Endothelial cell of umbilical vein (primary cell): ENCODE measurements around the gene HOXA1. TPM values are rescaled to one million over a fixed set of nuclear protein-coding genes. Genes with fewer than 3 reads are reported as not detected.

Experiments
- BruUV-seq: library from RNA; stranded (reverse); fragments of 400-500 nt; replicated peaks from 2 replicates; lab custom pipeline; 2021; lab: Mats Ljungman, UMichigan
- CTCF ChIA-PET: fragments of 300-600, 350-600 bp; sonication (Branson Sonifier 250); formaldehyde crosslinking; loops from one replicate; lab custom pipeline; 2021; ENCODE audit warnings: antibody characterized with exemption, inconsistent platforms; lab: Charles Lee
- POLR2A ChIA-PET: fragments of 300-600, 350-600 bp; sonication (Branson Sonifier 250); formaldehyde crosslinking; loops from one replicate; lab custom pipeline; 2021; ENCODE audit warnings: antibody characterized with exemption, inconsistent platforms; lab: Charles Lee
- DNase-seq: peaks from one replicate; pipeline ENCODE4 v3.0.0-alpha.2; 2011; ENCODE audit warnings: low read depth, low spot score
- FAIRE-seq: peaks from 2 replicates; lab custom pipeline; 2011; peaks lifted over from hg19 to GRCh38; lab: Jason Lieb, UNC
- H2AFZ ChIP-seq: 2 replicates; pipeline ENCODE4 v1.6.0; 2012; ENCODE audit warnings: low read depth, low read length, control low read depth, inconsistent platforms
- H3K27ac ChIP-seq: 2 replicates; pipeline ENCODE4 v1.5.1; 2011; ENCODE audit warnings: low read depth, mild to moderate bottlenecking, control low read depth, low read length, moderate library complexity; ENCODE audit not compliant: insufficient read depth
- H3K27me3 ChIP-seq, 2 experiments: 2 replicates each; pipeline versions ENCODE4 v1.6.0 to v1.6.1; 2011; ENCODE audit warnings: low read length in 2 of 2, mixed read lengths in 1 of 2; ENCODE audit not compliant: control insufficient read depth in 2 of 2, insufficient read depth in 2 of 2
- H3K36me3 ChIP-seq, 2 experiments: 2 replicates in 1 of 2; 3 replicates in 1 of 2; pipeline ENCODE4 v1.5.1; 2011; ENCODE audit warnings: low read length in 2 of 2, mild to moderate bottlenecking in 1 of 2, moderate library complexity in 1 of 2; ENCODE audit not compliant: control insufficient read depth in 2 of 2, insufficient read depth in 2 of 2; ENCODE audit errors: extremely low read depth in 1 of 2
- H3K4me1 ChIP-seq: 3 replicates; pipeline ENCODE4 v1.5.1; 2011; ENCODE audit warnings: mild to moderate bottlenecking, low read length; ENCODE audit not compliant: control insufficient read depth, insufficient read depth; ENCODE audit errors: extremely low read depth
- H3K4me2 ChIP-seq: 2 replicates; pipeline ENCODE4 v1.6.1; 2011; ENCODE audit warnings: low read length, control low read depth, mixed read lengths; ENCODE audit not compliant: insufficient read depth
- H3K4me3 ChIP-seq, 3 experiments: fragments of 200-600 bp in 1 of 3; sonication (generic), shearing (Covaris generic) in 1 of 3; replicated peaks in 1 of 3; 2 replicates each; pipeline ENCODE4 v1.5.1; 2011 to 2016; ENCODE audit warnings: control low read depth in 3 of 3, low read length in 3 of 3, mild to moderate bottlenecking in 2 of 3, inconsistent platforms in 1 of 3, low read depth in 1 of 3, moderate library complexity in 1 of 3; ENCODE audit not compliant: insufficient read depth in 1 of 3
- H3K79me2 ChIP-seq: 2 replicates; pipeline ENCODE4 v1.6.0; 2012; ENCODE audit warnings: low read length, inconsistent platforms; ENCODE audit not compliant: control insufficient read depth, insufficient read depth
- H3K9ac ChIP-seq: replicated peaks from 2 replicates; pipeline ENCODE3; 2011; ENCODE audit warnings: low read length, control low read depth; ENCODE audit not compliant: insufficient read depth; ENCODE audit errors: extremely low read depth
- H3K9me1 ChIP-seq: replicated peaks from 3 replicates; pipeline ENCODE4 v1.6.0; 2011; ENCODE audit warnings: mild to moderate bottlenecking, low read length; ENCODE audit not compliant: control insufficient read depth, insufficient read depth; ENCODE audit errors: extremely low read depth
- H3K9me3 ChIP-seq: replicated peaks from 2 replicates; pipeline ENCODE4 v1.5.1; 2012; ENCODE audit warnings: low read length, inconsistent platforms; ENCODE audit not compliant: control insufficient read depth, insufficient read depth
- H4K20me1 ChIP-seq: replicated peaks from 2 replicates; pipeline ENCODE3; 2011; ENCODE audit warnings: mild to moderate bottlenecking, low read length; ENCODE audit not compliant: control insufficient read depth, insufficient read depth; ENCODE audit errors: extremely low read depth
- EZH2 ChIP-seq: IDR thresholded peaks from 2 replicates; pipeline ENCODE4 v1.6.1; 2012; ENCODE audit warnings: borderline replicate concordance, low read depth, mild to moderate bottlenecking, moderate library complexity, low read length, inconsistent platforms; ENCODE audit not compliant: severe bottlenecking
- FOS ChIP-seq: IDR thresholded peaks from 2 replicates; pipeline ENCODE4 v1.6.1; 2011; ENCODE audit warnings: mild to moderate bottlenecking, low read length, moderate library complexity, borderline replicate concordance; ENCODE audit not compliant: insufficient read depth
- GATA2 ChIP-seq: IDR thresholded peaks from 2 replicates; pipeline ENCODE4 v1.7.0; 2011; ENCODE audit warnings: low read depth, mild to moderate bottlenecking, moderate library complexity, mixed read lengths, low read length; ENCODE audit not compliant: insufficient read length, insufficient read depth
- JUN ChIP-seq: IDR thresholded peaks from 2 replicates; pipeline ENCODE4 v1.6.1; 2011; ENCODE audit warnings: borderline replicate concordance, low read depth; ENCODE audit not compliant: insufficient read length, insufficient read depth
- MYC ChIP-seq: IDR thresholded peaks from one replicate; pipeline ENCODE4 v1.6.1; 2011; ENCODE audit warnings: mild to moderate bottlenecking, low read depth, low read length
- POLR2A ChIP-seq: IDR thresholded peaks from 2 replicates; pipeline ENCODE4 v1.6.1; 2012; ENCODE audit warnings: low read depth, mild to moderate bottlenecking, control low read depth, low read length
- POLR2AphosphoS5 ChIP-seq: IDR thresholded peaks from 2 replicates; pipeline ENCODE4 v1.6.1; 2012; ENCODE audit warnings: low read depth, mild to moderate bottlenecking, control low read depth, low read length, moderate library complexity; ENCODE audit not compliant: insufficient read depth
- dilution Hi-C: fragments of 300-500 bp; cut with MboI; formaldehyde crosslinking; loops from one replicate; pipeline ENCODE4 v1.15.0; 2019; ENCODE audit warnings: low sequenced_read_pairs; ENCODE audit not compliant: extremely low pct_ligation_motif_present
- intact Hi-C: fragments of 100-400 bp; cut with micrococcal nuclease; formaldehyde crosslinking; loops from one replicate; pipeline ENCODE4 v1.10.0; 2022
- polyA plus RNA-seq, 4 experiments: library from polyadenylated mRNA; depleted of rRNA in 3 of 4; stranded (reverse) in 3 of 4; unstranded in 1 of 4; fragments of >200 nt; gene quantifications; 2 replicates each; pipeline versions ENCODE4 v1.2.1 to v1.2.3, GENCODE V29; 2011 to 2012; ENCODE audit warnings: missing spikeins in 1 of 4
- total RNA-seq: library from RNA; stranded (reverse); gene quantifications from 2 replicates; pipeline ENCODE4 v1.2.3, GENCODE V29; 2021
- TF ChIP-seq, protein P1 (sequence below): IDR thresholded peaks from 2 replicates; pipeline ENCODE4 v1.6.1; 2011; ENCODE audit not compliant: insufficient read depth, insufficient read length
- TF ChIP-seq, protein P2 (sequence below), 2 donors: IDR thresholded peaks; 1 replicate in 1 of 2; 2 replicates in 1 of 2; pipeline ENCODE4 v1.5.1; 2011; ENCODE audit warnings: low read length in 2 of 2, mild to moderate bottlenecking in 2 of 2, moderate library complexity in 2 of 2, control low read depth in 1 of 2, inconsistent platforms in 1 of 2, low read depth in 1 of 2; ENCODE audit not compliant: insufficient read depth in 1 of 2; ENCODE audit errors: extremely low read depth in 1 of 2

HOXA1 gene
- total and polyA plus RNA-seq, 2 donors (not counting 3 experiments of a cell fraction or from before 2014, with no cell fraction given) = 1.2 to 2.4 TPM

DNA sequence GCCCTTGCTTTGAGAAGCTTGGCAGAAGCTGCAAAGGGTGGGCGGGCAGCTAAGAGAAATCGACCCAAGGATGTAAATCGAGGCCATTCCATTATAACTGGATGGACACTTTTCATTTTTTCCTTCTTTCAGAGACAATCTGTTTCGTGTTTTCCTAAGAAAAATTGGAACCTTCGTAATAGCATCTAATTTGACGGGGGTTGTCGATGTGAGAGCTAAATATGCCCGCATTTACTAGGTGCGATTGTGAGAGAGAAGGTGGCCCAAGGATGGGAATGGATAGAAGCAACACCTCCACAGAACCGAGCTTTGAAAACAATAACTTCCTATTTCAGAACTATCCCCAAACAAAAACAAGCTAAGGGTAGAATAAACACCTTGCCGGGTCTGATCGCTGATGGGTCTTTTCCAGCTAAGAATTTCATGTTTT is 35.6 kb upstream of the HOXA1 start:
- CTCF ChIA-PET = interaction anchor here (0.9 to 2.7 kb wide), 17 partner anchors 10 to 762 kb away, joined by 3 to 16 read pairs (median 6); partner anchors contain the start of gene HOXA5
- Histone ChIP-seq H3K4me3 (peak overlapping the region in 2 of 3 experiments; percentile 40 to 60), H3K9me3 (no peaks in the 10 kb centered on the region), H3K4me2 (peak overlapping the region; percentile 46), H3K9me1 (no peaks in the 10 kb centered on the region), H3K27ac (peak overlapping the region; percentile 67), H3K79me2 (peaks cover 73% of the 10 kb centered on the region), H2AFZ (no peak overlapping the region), H3K9ac (peak overlapping the region; percentile 36), H3K27me3 (no peaks in the 10 kb centered on the region), H3K4me1 (peaks cover 65% of the 10 kb centered on the region), H3K36me3 (peaks cover 0 to 11% of the 10 kb centered on the region in 2 experiments), H4K20me1 (no peaks in the 10 kb centered on the region)
- DNase-seq (peak; percentile 37), FAIRE-seq (no peak)
- POLR2A ChIA-PET = interaction anchor here (0.7 to 1.6 kb wide), 4 partner anchors 17 to 443 kb away, joined by 3 to 6 read pairs (median 4); partner anchors contain the start of gene SKAP2
- TF ChIP-seq, protein P1, sequence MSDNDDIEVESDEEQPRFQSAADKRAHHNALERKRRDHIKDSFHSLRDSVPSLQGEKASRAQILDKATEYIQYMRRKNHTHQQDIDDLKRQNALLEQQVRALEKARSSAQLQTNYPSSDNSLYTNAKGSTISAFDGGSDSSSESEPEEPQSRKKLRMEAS = no peak
- TF ChIP-seq EZH2 = no peak
- TF ChIP-seq MYC = no peak
- TF ChIP-seq POLR2A = no peak
- TF ChIP-seq, protein P2, sequence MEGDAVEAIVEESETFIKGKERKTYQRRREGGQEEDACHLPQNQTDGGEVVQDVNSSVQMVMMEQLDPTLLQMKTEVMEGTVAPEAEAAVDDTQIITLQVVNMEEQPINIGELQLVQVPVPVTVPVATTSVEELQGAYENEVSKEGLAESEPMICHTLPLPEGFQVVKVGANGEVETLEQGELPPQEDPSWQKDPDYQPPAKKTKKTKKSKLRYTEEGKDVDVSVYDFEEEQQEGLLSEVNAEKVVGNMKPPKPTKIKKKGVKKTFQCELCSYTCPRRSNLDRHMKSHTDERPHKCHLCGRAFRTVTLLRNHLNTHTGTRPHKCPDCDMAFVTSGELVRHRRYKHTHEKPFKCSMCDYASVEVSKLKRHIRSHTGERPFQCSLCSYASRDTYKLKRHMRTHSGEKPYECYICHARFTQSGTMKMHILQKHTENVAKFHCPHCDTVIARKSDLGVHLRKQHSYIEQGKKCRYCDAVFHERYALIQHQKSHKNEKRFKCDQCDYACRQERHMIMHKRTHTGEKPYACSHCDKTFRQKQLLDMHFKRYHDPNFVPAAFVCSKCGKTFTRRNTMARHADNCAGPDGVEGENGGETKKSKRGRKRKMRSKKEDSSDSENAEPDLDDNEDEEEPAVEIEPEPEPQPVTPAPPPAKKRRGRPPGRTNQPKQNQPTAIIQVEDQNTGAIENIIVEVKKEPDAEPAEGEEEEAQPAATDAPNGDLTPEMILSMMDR (IDR thresholded peaks at IDR 0.05; ENCODE audit: extremely low read depth in 1 of 2, insufficient read depth in 1 of 2, low read depth in 1 of 2, low read length in 2 of 2) = no peak
- no peak for TF ChIP-seq POLR2AphosphoS5
- no peak for TF ChIP-seq GATA2
- no peak for TF ChIP-seq JUN
- no peak for TF ChIP-seq FOS
- TSS peak; percentile 77 for BruUV-seq
- intact Hi-C loops (no loop called here), dilution Hi-C loops (no loop called here)
